Measurements from ENCODE around the gene ROBO1. TPM values are rescaled to one million over a fixed set of nuclear protein-coding genes. Genes with fewer than 3 reads are reported as not detected.
"Not testable (repeated sequence)": the region's sequence is repeated elsewhere in the genome, so short reads cannot be mapped to it uniquely, and the experiment has no call there.

The ROBO1 gene
- total RNA-seq, 1 experiment from 2014 or later = 33.9 TPM

GRCh38 chr3:79178471-79179180, 589.2 kb downstream of the ROBO1 start:
- no peak for DNase-seq
- BruUV-seq (replicated peaks) = no TSS peak
- Mint-ChIP-seq H3K27ac (ENCODE audit: unreplicated experiment) (no peak overlapping the region), H3K36me3 (ENCODE audit: insufficient read depth, unreplicated experiment) (no peaks in the 10 kb centered on the region), H3K4me3 (ENCODE audit: low read depth, unreplicated experiment) (no peak overlapping the region), H3K4me1 (ENCODE audit: low read depth, unreplicated experiment) (no peaks in the 10 kb centered on the region), H3K27me3 (ENCODE audit: unreplicated experiment) (no peaks in the 10 kb centered on the region), H3K9me3 (ENCODE audit: low read depth, unreplicated experiment) (no peaks in the 10 kb centered on the region)
- CTCF ChIA-PET = no interaction called here
- intact Hi-C loops (cut with micrococcal nuclease; ENCODE audit: unreplicated experiment) = no loop called here
- TF ChIP-seq CTCF (IDR thresholded peaks at IDR 0.05; ENCODE audit: unreplicated experiment) = no peak

GRCh38 chr3:79175870-79176269, 591.9 kb downstream of the ROBO1 start:
- Mint-ChIP-seq H3K36me3 (ENCODE audit: insufficient read depth, unreplicated experiment) (no peaks in the 10 kb centered on the region), H3K27me3 (ENCODE audit: unreplicated experiment) (no peaks in the 10 kb centered on the region), H3K4me1 (ENCODE audit: low read depth, unreplicated experiment) (no peaks in the 10 kb centered on the region), H3K27ac (ENCODE audit: unreplicated experiment) (no peak overlapping the region), H3K9me3 (ENCODE audit: low read depth, unreplicated experiment) (no peaks in the 10 kb centered on the region), H3K4me3 (ENCODE audit: low read depth, unreplicated experiment) (no peak overlapping the region)
- CTCF ChIA-PET = no interaction called here
- no TSS peak for BruUV-seq (replicated peaks)
- no peak for TF ChIP-seq CTCF (IDR thresholded peaks at IDR 0.05; ENCODE audit: unreplicated experiment)
- intact Hi-C loops (cut with micrococcal nuclease; ENCODE audit: unreplicated experiment) = no loop called here
- no peak for DNase-seq

- H3K4me3 Mint-ChIP-seq (ENCODE audit: low read depth, unreplicated experiment); H3K4me1 Mint-ChIP-seq (ENCODE audit: low read depth, unreplicated experiment); BruUV-seq (replicated peaks); H3K36me3 Mint-ChIP-seq (ENCODE audit: insufficient read depth, unreplicated experiment); H3K27ac Mint-ChIP-seq (ENCODE audit: unreplicated experiment); H3K27me3 Mint-ChIP-seq (ENCODE audit: unreplicated experiment); CTCF ChIA-PET; H3K9me3 Mint-ChIP-seq (ENCODE audit: low read depth, unreplicated experiment); intact Hi-C loops (cut with micrococcal nuclease; ENCODE audit: unreplicated experiment); DNase-seq: not testable (repeated sequence)
Observed at GRCh38 chr3:79173259-79173658, 594.5 kb downstream of the ROBO1 start.

- no peaks in the 10 kb centered on the region for H3K4me1 Mint-ChIP-seq (ENCODE audit: low read depth, unreplicated experiment)
- H3K27ac Mint-ChIP-seq (ENCODE audit: unreplicated experiment) = no peak overlapping the region
- no TSS peak for BruUV-seq (replicated peaks)
- no peaks in the 10 kb centered on the region for H3K9me3 Mint-ChIP-seq (ENCODE audit: low read depth, unreplicated experiment)
- TF ChIP-seq CTCF (IDR thresholded peaks at IDR 0.05; ENCODE audit: unreplicated experiment) = no peak
- CTCF ChIA-PET = no interaction called here
- no peaks in the 10 kb centered on the region for H3K36me3 Mint-ChIP-seq (ENCODE audit: insufficient read depth, unreplicated experiment)
- H3K27me3 Mint-ChIP-seq (ENCODE audit: unreplicated experiment) = no peaks in the 10 kb centered on the region
- DNase-seq = no peak
- intact Hi-C loops (cut with micrococcal nuclease; ENCODE audit: unreplicated experiment) = no loop called here
- no peak overlapping the region for H3K4me3 Mint-ChIP-seq (ENCODE audit: low read depth, unreplicated experiment)
Observed at GRCh38 chr3:79172241-79172640, 595.6 kb downstream of the ROBO1 start.

GRCh38 chr3:79170021-79170420, 597.8 kb downstream of the ROBO1 start:
- Mint-ChIP-seq H3K27me3 (ENCODE audit: unreplicated experiment) (no peaks in the 10 kb centered on the region), H3K27ac (ENCODE audit: unreplicated experiment) (no peak overlapping the region), H3K4me3 (ENCODE audit: low read depth, unreplicated experiment) (no peak overlapping the region), H3K9me3 (ENCODE audit: low read depth, unreplicated experiment) (no peaks in the 10 kb centered on the region), H3K36me3 (ENCODE audit: insufficient read depth, unreplicated experiment) (no peaks in the 10 kb centered on the region), H3K4me1 (ENCODE audit: low read depth, unreplicated experiment) (no peaks in the 10 kb centered on the region)
- intact Hi-C loops (cut with micrococcal nuclease; ENCODE audit: unreplicated experiment) = no loop called here
- no peak for TF ChIP-seq CTCF (IDR thresholded peaks at IDR 0.05; ENCODE audit: unreplicated experiment)
- CTCF ChIA-PET = no interaction called here
- DNase-seq = no peak
- no TSS peak for BruUV-seq (replicated peaks)
